Stimulated activated CD4-positive, alpha-beta T cell treated with anti-CD3 and anti-CD28 coated beads, Interleukin-1b, Interleukin-23, amount 100 ng/mL, for 1 hour (primary cell): ENCODE measurements around the gene OMD.

ENCODE experiments used
- DNase-seq, 2 donors: peaks; one replicate each; pipeline ENCODE4 v3.0.0-alpha.2; 2020; ENCODE audit warnings: low read depth in 2 of 2

The OMD gene

GRCh38 chr9:92424340-92424739, at the start of gene OMD:
OMD (minus strand) TSS chr9:92424471; CDS start chr9:92417558, 6,913 bp downstream.
- no peak for DNase-seq

- DNase-seq: no peak
Measured at GRCh38 chr9:92468206-92468605, 43.9 kb upstream of the OMD start.

- DNase-seq: no peak
Measured at GRCh38 chr9:92467511-92467910, 43.2 kb upstream of the OMD start.

- no peak for DNase-seq
Measured at GRCh38 chr9:92467041-92467440, 42.8 kb upstream of the OMD start.

- DNase-seq: no peak
Measured at GRCh38 chr9:92463984-92464383, 39.7 kb upstream of the OMD start.

- DNase-seq: no peak
Measured at GRCh38 chr9:92463387-92463786, 39.1 kb upstream of the OMD start.

- no peak for DNase-seq
Measured at GRCh38 chr9:92457576-92457975, 33.3 kb upstream of the OMD start.

- DNase-seq: no peak
Measured at GRCh38 chr9:92455217-92455616, 30.9 kb upstream of the OMD start.

GRCh38 chr9:92446536-92446935, 22.3 kb upstream of the OMD start:
- no peak for DNase-seq

- no peak for DNase-seq
Measured at GRCh38 chr9:92444841-92445240, 20.6 kb upstream of the OMD start.

- no peak for DNase-seq
Measured at GRCh38 chr9:92440751-92441046, 16.4 kb upstream of the OMD start.

- no peak for DNase-seq
Measured at GRCh38 chr9:92439921-92440750, 15.9 kb upstream of the OMD start.

GRCh38 chr9:92438900-92439526, 14.7 kb upstream of the OMD start:
- DNase-seq: no peak

- no peak for DNase-seq
Measured at GRCh38 chr9:92435263-92435662, 11.0 kb upstream of the OMD start.

GRCh38 chr9:92432972-92433548, 8.8 kb upstream of the OMD start:
- DNase-seq: no peak

GRCh38 chr9:92432350-92432749, 8.1 kb upstream of the OMD start:
- no peak for DNase-seq

- no peak for DNase-seq
Measured at GRCh38 chr9:92429836-92430235, 5.6 kb upstream of the OMD start.

GRCh38 chr9:92426501-92427145, 2.4 kb upstream of the OMD start:
- DNase-seq: no peak

- DNase-seq: no peak
Measured at GRCh38 chr9:92425474-92425873, 1.2 kb upstream of the OMD start.

- no peak for DNase-seq
Measured at GRCh38 chr9:92423612-92424011, 659 bp downstream of the OMD start.

- DNase-seq: no peak
Measured at GRCh38 chr9:92422611-92423338, 1.5 kb downstream of the OMD start.

GRCh38 chr9:92414566-92414965, 9.7 kb downstream of the OMD start:
- DNase-seq: no peak
